Suprapubic skin (tissue), 4 donors: ENCODE results near the gene EFCAB10.

Source experiments
- POLR2A ChIP-seq, 2 donors: fragments of 450-650 bp; IDR thresholded peaks; one replicate each; pipeline ENCODE4 v1.6.1; 2017; ENCODE audit warnings: antibody characterized with exemption in 2 of 2, mild to moderate bottlenecking in 2 of 2, moderate library complexity in 2 of 2
- POLR2AphosphoS5 ChIP-seq, 3 donors: sonication (generic); formaldehyde crosslinking; IDR thresholded peaks; one replicate each; pipeline ENCODE4 v1.6.1; 2017; ENCODE audit warnings: antibody characterized with exemption in 3 of 3
- TF ChIP-seq, protein P1 (sequence below), 2 donors: fragments of 200-600 bp in 1 of 2; fragments of 450-650 bp in 1 of 2; sonication (generic) in 1 of 2; IDR thresholded peaks; one replicate each; pipeline ENCODE4 v1.5.1; 2016 to 2019; ENCODE audit warnings: antibody characterized with exemption in 2 of 2, mild to moderate bottlenecking in 1 of 2, moderate library complexity in 1 of 2

GRCh38 chr7:105581066-105581811, at the start of gene EFCAB10:
- TF ChIP-seq, protein P1, sequence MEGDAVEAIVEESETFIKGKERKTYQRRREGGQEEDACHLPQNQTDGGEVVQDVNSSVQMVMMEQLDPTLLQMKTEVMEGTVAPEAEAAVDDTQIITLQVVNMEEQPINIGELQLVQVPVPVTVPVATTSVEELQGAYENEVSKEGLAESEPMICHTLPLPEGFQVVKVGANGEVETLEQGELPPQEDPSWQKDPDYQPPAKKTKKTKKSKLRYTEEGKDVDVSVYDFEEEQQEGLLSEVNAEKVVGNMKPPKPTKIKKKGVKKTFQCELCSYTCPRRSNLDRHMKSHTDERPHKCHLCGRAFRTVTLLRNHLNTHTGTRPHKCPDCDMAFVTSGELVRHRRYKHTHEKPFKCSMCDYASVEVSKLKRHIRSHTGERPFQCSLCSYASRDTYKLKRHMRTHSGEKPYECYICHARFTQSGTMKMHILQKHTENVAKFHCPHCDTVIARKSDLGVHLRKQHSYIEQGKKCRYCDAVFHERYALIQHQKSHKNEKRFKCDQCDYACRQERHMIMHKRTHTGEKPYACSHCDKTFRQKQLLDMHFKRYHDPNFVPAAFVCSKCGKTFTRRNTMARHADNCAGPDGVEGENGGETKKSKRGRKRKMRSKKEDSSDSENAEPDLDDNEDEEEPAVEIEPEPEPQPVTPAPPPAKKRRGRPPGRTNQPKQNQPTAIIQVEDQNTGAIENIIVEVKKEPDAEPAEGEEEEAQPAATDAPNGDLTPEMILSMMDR (IDR thresholded peaks at IDR 0.05), result no peak
- TF ChIP-seq POLR2A (IDR thresholded peaks at IDR 0.05), result no peak
- TF ChIP-seq POLR2AphosphoS5 (IDR thresholded peaks at IDR 0.05), result no peak
